Measurements from ENCODE around the gene RFX6. TPM values are rescaled to one million over a fixed set of nuclear protein-coding genes. Genes with fewer than 3 reads are reported as not detected.
A peak's percentile ranks its signal among the peaks of the same experiment; 100 is the strongest.

Gene RFX6
- total and polyA plus RNA-seq, 8 donors, result 1.1 to 2.6 (median 2.3) TPM; not detected in 2

GRCh38 chr6:116948533-116949304 lies 71.7 kb downstream of the RFX6 start:
- H3K9me3 ChIP-seq, result no peaks in the 10 kb centered on the region
- H3K27me3 ChIP-seq, result no peaks in the 10 kb centered on the region
- no peak for ATAC-seq
- no peaks in the 10 kb centered on the region for H3K4me1 ChIP-seq
- DNase-seq, result no peak
- H3K4me3 ChIP-seq, result no peak overlapping the region
- H3K36me3 ChIP-seq, result no peaks in the 10 kb centered on the region
- TF ChIP-seq CTCF (IDR thresholded peaks at IDR 0.05), result no peak
- no peak overlapping the region for H3K27ac ChIP-seq
- intact Hi-C loops (cut with DNase I), result no loop called here

- Histone ChIP-seq H3K4me3 (no peak overlapping the region), H3K4me1 (no peaks in the 10 kb centered on the region), H3K27ac (no peak overlapping the region), H3K9me3 (no peaks in the 10 kb centered on the region), H3K27me3 (no peaks in the 10 kb centered on the region), H3K36me3 (no peaks in the 10 kb centered on the region)
- DNase-seq (no peak), ATAC-seq (no peak)
- TF ChIP-seq CTCF (IDR thresholded peaks at IDR 0.05), result no peak
- intact Hi-C loops (cut with DNase I), result no loop called here
Observed at GRCh38 chr6:116949964-116950363, 72.9 kb downstream of the RFX6 start.

GRCh38 chr6:116954335-116954734 lies 77.3 kb downstream of the RFX6 start:
- Histone ChIP-seq H3K36me3 (no peaks in the 10 kb centered on the region), H3K4me1 (no peaks in the 10 kb centered on the region), H3K9me3 (no peaks in the 10 kb centered on the region), H3K4me3 (no peak overlapping the region), H3K27ac (no peak overlapping the region), H3K27me3 (no peaks in the 10 kb centered on the region)
- intact Hi-C loops (cut with DNase I), result no loop called here
- ATAC-seq (no peak), DNase-seq (no peak)
- no peak for TF ChIP-seq CTCF (IDR thresholded peaks at IDR 0.05)

- Histone ChIP-seq H3K27me3 (no peaks in the 10 kb centered on the region), H3K27ac (no peak overlapping the region), H3K4me3 (no peak overlapping the region), H3K4me1 (no peaks in the 10 kb centered on the region), H3K9me3 (no peaks in the 10 kb centered on the region), H3K36me3 (no peaks in the 10 kb centered on the region)
- TF ChIP-seq CTCF (IDR thresholded peaks at IDR 0.05), result no peak
- intact Hi-C loops (cut with DNase I), result no loop called here
- DNase-seq (peak in 1 of 4 donors; percentile 44), ATAC-seq (peak; percentile 53)
Observed at GRCh38 chr6:116954938-116955337, 77.9 kb downstream of the RFX6 start.

- no peaks in the 10 kb centered on the region for H3K27me3 ChIP-seq
- no peaks in the 10 kb centered on the region for H3K4me1 ChIP-seq
- intact Hi-C loops (cut with DNase I), result no loop called here
- H3K9me3 ChIP-seq, result no peaks in the 10 kb centered on the region
- H3K4me3 ChIP-seq, result no peak overlapping the region
- H3K36me3 ChIP-seq, result no peaks in the 10 kb centered on the region
- TF ChIP-seq CTCF (IDR thresholded peaks at IDR 0.05), result no peak
- no peak overlapping the region for H3K27ac ChIP-seq
- ATAC-seq (no peak), DNase-seq (no peak)
Observed at GRCh38 chr6:116955773-116956172, 78.7 kb downstream of the RFX6 start.
